K562 (cell line): ENCODE data around the gene RRAD. TPM values are rescaled to one million over a fixed set of nuclear protein-coding genes. Genes with fewer than 3 reads are reported as not detected.

Experiments
- ARNT ChIP-seq, 2 experiments: fragments of 450-650 bp; IDR thresholded peaks; 2 replicates each; pipeline ENCODE4 v1.6.1; 2016; ENCODE audit warnings: mild to moderate bottlenecking in 1 of 2
- CTBP1 ChIP-seq: fragments of 450-650 bp; IDR thresholded peaks from 2 replicates; pipeline ENCODE4 v1.6.1; 2016; ENCODE audit warnings: borderline replicate concordance
- FOXA1 ChIP-seq: fragments of 450-650 bp; IDR thresholded peaks from 2 replicates; pipeline ENCODE4 v1.6.1; 2016; ENCODE audit warnings: mild to moderate bottlenecking, borderline replicate concordance
- HDAC3 ChIP-seq: fragments of 450-650 bp; IDR thresholded peaks from 2 replicates; pipeline ENCODE4 v1.6.1; 2018; ENCODE audit warnings: borderline replicate concordance, mild to moderate bottlenecking, moderate library complexity; ENCODE audit not compliant: partially characterized antibody
- LARP7 ChIP-seq: fragments of 450-650 bp; IDR thresholded peaks from 2 replicates; pipeline ENCODE4 v1.6.1; 2016
- LCOR ChIP-seq: sonication (generic); formaldehyde crosslinking; IDR thresholded peaks from 2 replicates; pipeline ENCODE4 v1.8.0; 2022; ENCODE audit warnings: mild to moderate bottlenecking, missing genetic modification reagents
- MTA3 ChIP-seq: fragments of 450-650 bp; formaldehyde crosslinking; IDR thresholded peaks from 2 replicates; pipeline ENCODE4 v1.6.1; 2017; ENCODE audit warnings: mild to moderate bottlenecking, borderline replicate concordance
- NONO ChIP-seq, 2 experiments: fragments of 200-400 bp in 1 of 2; fragments of 450-650 bp in 1 of 2; formaldehyde crosslinking in 1 of 2; IDR thresholded peaks; 2 replicates each; pipeline ENCODE4 v1.6.1; 2017; ENCODE audit warnings: low read depth in 2 of 2, mild to moderate bottlenecking in 2 of 2, moderate library complexity in 2 of 2, low read length in 1 of 2
- SRSF9 ChIP-seq: fragments of 200-400 bp; formaldehyde crosslinking; IDR thresholded peaks from 2 replicates; pipeline ENCODE4 v1.6.1; 2017; ENCODE audit warnings: low read depth, low read length, borderline replicate concordance
- ZEB2 ChIP-seq: fragments of 450-650 bp; IDR thresholded peaks from 2 replicates; pipeline ENCODE4 v1.6.1; 2016
- ZNF239 ChIP-seq: fragments of 250-450 bp; sonication (Bioruptor Pico); IDR thresholded peaks from 2 replicates; pipeline ENCODE4 v1.4.0; 2020; ENCODE audit warnings: mild to moderate bottlenecking
- ZNF444 ChIP-seq: fragments of 250-450 bp; sonication (Bioruptor Pico); IDR thresholded peaks from 2 replicates; pipeline ENCODE4 v1.4.0; 2020; ENCODE audit warnings: mild to moderate bottlenecking, moderate library complexity
- ZNF780A ChIP-seq: fragments of 250-450 bp; sonication (Bioruptor Pico); IDR thresholded peaks from 2 replicates; pipeline ENCODE4 v1.5.0; 2021; ENCODE audit warnings: mild to moderate bottlenecking
- polyA plus RNA-seq, 8 experiments: library from polyadenylated mRNA; depleted of rRNA in 4 of 8; stranded (reverse) in 5 of 8; unstranded in 3 of 8; fragments of >200 nt; fragmentation: Nextera tagmentation in 2 of 8; fragmentation: Illumina TruSeq in 1 of 8; extraction: Ambion mirVana in 2 of 8; extraction: Trizol in 1 of 8; gene quantifications; 2 replicates each; pipeline versions ENCODE4 v1.2.1 to v1.2.3, GENCODE V29; 2011 to 2014; ENCODE audit warnings: inconsistent platforms in 1 of 8, missing spikeins in 1 of 8
- total RNA-seq, 7 experiments: library from RNA; depleted of rRNA in 6 of 7; stranded (reverse); fragments of >200 nt in 6 of 7; fragmentation: Illumina TruSeq in 2 of 7; extraction: Trizol in 2 of 7; gene quantifications; 2 replicates each; pipeline versions ENCODE4 v1.2.1 to v1.2.3, GENCODE V29; 2011 to 2021; ENCODE audit warnings: low replicate concordance in 1 of 7
- TF ChIP-seq, protein P1 (sequence below): fragments of 450-650 bp; formaldehyde crosslinking; IDR thresholded peaks from 2 replicates; pipeline ENCODE4 v1.4.0; 2022; ENCODE audit warnings: mild to moderate bottlenecking, moderate library complexity
- TF ChIP-seq, protein P2 (sequence below): IDR thresholded peaks from 2 replicates; pipeline ENCODE4 v1.6.1; 2011; ENCODE audit not compliant: insufficient read length; ENCODE audit errors: extremely low read depth
- TF ChIP-seq, protein P3 (sequence below): fragments of 450-650 bp; formaldehyde crosslinking; IDR thresholded peaks from 2 replicates; pipeline ENCODE4 v1.4.0; 2022; ENCODE audit warnings: missing genetic modification characterization
- TF ChIP-seq, protein P4 (sequence below): sonication (generic); formaldehyde crosslinking; IDR thresholded peaks from 2 replicates; pipeline ENCODE4 v1.8.1; 2022; ENCODE audit warnings: missing genetic modification reagents
- TF ChIP-seq, protein P5 (sequence below): fragments of 450-650 bp; formaldehyde crosslinking; IDR thresholded peaks from 2 replicates; pipeline ENCODE4 v1.4.0; 2020; ENCODE audit warnings: mild to moderate bottlenecking, moderate library complexity
- TF ChIP-seq, protein P6 (sequence below): IDR thresholded peaks from 3 replicates; pipeline ENCODE4 v1.6.1; 2011; ENCODE audit warnings: borderline replicate concordance, mild to moderate bottlenecking, moderate library complexity; ENCODE audit not compliant: insufficient read length; ENCODE audit errors: extremely low read depth

The RRAD gene
- total and polyA plus RNA-seq, 9 of the 15 experiments (the other 6 are each of a cell fraction or from before 2014, with no cell fraction given), result 0.09 to 0.20 (median 0.13) TPM; not detected in 5

DNA sequence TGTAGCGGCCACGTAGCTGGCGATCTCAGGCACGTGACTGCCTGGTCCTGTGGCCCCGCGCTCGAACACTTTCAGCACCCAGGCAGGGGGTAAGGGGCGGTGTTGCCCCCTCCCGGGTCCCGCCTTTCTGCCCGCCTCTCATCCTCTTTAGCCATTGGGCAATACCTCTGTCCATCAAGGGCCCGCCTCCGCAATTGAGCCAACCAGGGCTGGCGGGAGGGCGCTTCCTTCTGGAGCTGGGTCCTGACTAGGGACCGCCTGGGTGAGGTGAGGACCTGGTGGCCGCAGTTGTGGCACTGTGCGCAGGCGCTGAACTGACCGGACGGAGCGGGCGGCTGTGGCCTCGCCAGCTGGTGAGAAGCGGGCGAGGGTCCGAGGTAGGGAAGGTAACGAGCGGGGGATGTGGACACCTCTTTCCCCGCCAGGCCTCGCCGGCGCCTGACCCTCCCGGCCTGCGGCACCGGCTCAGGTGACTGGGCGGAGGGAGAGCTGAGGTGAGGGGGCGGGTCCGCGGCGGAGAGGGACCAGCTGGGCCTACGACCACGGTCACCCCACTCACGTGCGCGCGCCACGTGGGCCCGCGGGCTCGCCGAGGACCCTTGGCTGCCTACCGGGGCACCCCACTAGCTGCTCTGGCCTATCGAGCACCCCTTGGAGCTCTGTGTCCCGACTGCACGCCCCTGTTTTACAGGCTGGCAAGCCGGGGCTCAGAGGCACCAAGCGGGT lies 44.9 kb downstream of the RRAD start, which contains the start of gene PDP2 (continued):
- no peak for TF ChIP-seq NONO (IDR thresholded peaks at IDR 0.05; ENCODE audit: low read depth in 2 of 2, low read length in 1 of 2)
- no peak for TF ChIP-seq SRSF9
- peak; percentile 61; the same call in 1 of the 2 replicates for TF ChIP-seq CTBP1
- TF ChIP-seq, protein P1, sequence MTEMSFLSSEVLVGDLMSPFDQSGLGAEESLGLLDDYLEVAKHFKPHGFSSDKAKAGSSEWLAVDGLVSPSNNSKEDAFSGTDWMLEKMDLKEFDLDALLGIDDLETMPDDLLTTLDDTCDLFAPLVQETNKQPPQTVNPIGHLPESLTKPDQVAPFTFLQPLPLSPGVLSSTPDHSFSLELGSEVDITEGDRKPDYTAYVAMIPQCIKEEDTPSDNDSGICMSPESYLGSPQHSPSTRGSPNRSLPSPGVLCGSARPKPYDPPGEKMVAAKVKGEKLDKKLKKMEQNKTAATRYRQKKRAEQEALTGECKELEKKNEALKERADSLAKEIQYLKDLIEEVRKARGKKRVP (CRISPR knock-in tag), result no peak
- TF ChIP-seq HDAC3, result no peak
- TF ChIP-seq ZNF780A, result no peak
- TF ChIP-seq, protein P2, sequence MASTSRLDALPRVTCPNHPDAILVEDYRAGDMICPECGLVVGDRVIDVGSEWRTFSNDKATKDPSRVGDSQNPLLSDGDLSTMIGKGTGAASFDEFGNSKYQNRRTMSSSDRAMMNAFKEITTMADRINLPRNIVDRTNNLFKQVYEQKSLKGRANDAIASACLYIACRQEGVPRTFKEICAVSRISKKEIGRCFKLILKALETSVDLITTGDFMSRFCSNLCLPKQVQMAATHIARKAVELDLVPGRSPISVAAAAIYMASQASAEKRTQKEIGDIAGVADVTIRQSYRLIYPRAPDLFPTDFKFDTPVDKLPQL, result no peak
- TF ChIP-seq, protein P3, sequence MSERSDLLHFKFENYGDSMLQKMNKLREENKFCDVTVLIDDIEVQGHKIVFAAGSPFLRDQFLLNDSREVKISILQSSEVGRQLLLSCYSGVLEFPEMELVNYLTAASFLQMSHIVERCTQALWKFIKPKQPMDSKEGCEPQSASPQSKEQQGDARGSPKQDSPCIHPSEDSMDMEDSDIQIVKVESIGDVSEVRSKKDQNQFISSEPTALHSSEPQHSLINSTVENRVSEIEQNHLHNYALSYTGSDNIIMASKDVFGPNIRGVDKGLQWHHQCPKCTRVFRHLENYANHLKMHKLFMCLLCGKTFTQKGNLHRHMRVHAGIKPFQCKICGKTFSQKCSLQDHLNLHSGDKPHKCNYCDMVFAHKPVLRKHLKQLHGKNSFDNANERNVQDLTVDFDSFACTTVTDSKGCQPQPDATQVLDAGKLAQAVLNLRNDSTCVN, result no peak
- no peak for TF ChIP-seq LCOR (CRISPR knock-in tag)
- TF ChIP-seq, protein P4, sequence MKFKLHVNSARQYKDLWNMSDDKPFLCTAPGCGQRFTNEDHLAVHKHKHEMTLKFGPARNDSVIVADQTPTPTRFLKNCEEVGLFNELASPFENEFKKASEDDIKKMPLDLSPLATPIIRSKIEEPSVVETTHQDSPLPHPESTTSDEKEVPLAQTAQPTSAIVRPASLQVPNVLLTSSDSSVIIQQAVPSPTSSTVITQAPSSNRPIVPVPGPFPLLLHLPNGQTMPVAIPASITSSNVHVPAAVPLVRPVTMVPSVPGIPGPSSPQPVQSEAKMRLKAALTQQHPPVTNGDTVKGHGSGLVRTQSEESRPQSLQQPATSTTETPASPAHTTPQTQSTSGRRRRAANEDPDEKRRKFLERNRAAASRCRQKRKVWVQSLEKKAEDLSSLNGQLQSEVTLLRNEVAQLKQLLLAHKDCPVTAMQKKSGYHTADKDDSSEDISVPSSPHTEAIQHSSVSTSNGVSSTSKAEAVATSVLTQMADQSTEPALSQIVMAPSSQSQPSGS, result no peak
- TF ChIP-seq ZNF239, result no peak
- TF ChIP-seq, protein P5, sequence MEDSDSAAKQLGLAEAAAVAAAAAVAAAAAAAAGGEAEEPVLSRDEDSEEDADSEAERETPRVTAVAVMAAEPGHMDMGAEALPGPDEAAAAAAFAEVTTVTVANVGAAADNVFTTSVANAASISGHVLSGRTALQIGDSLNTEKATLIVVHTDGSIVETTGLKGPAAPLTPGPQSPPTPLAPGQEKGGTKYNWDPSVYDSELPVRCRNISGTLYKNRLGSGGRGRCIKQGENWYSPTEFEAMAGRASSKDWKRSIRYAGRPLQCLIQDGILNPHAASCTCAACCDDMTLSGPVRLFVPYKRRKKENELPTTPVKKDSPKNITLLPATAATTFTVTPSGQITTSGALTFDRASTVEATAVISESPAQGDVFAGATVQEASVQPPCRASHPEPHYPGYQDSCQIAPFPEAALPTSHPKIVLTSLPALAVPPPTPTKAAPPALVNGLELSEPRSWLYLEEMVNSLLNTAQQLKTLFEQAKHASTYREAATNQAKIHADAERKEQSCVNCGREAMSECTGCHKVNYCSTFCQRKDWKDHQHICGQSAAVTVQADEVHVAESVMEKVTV, result no peak
- TF ChIP-seq ARNT (IDR thresholded peaks at IDR 0.05), result no peak
- no peak for TF ChIP-seq FOXA1
- TF ChIP-seq LARP7, result no peak
- TF ChIP-seq ZNF444 (CRISPR knock-in tag), result no peak
- peak; percentile 92; the same call in 1 of the 2 replicates for TF ChIP-seq MTA3
- TF ChIP-seq, protein P6, sequence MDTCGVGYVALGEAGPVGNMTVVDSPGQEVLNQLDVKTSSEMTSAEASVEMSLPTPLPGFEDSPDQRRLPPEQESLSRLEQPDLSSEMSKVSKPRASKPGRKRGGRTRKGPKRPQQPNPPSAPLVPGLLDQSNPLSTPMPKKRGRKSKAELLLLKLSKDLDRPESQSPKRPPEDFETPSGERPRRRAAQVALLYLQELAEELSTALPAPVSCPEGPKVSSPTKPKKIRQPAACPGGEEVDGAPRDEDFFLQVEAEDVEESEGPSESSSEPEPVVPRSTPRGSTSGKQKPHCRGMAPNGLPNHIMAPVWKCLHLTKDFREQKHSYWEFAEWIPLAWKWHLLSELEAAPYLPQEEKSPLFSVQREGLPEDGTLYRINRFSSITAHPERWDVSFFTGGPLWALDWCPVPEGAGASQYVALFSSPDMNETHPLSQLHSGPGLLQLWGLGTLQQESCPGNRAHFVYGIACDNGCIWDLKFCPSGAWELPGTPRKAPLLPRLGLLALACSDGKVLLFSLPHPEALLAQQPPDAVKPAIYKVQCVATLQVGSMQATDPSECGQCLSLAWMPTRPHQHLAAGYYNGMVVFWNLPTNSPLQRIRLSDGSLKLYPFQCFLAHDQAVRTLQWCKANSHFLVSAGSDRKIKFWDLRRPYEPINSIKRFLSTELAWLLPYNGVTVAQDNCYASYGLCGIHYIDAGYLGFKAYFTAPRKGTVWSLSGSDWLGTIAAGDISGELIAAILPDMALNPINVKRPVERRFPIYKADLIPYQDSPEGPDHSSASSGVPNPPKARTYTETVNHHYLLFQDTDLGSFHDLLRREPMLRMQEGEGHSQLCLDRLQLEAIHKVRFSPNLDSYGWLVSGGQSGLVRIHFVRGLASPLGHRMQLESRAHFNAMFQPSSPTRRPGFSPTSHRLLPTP, result no peak
- TF ChIP-seq ZEB2, result no peak
